ENCODE data around the gene TOM1. TPM values are rescaled to one million over a fixed set of nuclear protein-coding genes. Genes with fewer than 3 reads are reported as not detected.

The TOM1 gene
- total RNA-seq, 2 experiments from 2014 or later, result 211 to 219 TPM

DNA sequence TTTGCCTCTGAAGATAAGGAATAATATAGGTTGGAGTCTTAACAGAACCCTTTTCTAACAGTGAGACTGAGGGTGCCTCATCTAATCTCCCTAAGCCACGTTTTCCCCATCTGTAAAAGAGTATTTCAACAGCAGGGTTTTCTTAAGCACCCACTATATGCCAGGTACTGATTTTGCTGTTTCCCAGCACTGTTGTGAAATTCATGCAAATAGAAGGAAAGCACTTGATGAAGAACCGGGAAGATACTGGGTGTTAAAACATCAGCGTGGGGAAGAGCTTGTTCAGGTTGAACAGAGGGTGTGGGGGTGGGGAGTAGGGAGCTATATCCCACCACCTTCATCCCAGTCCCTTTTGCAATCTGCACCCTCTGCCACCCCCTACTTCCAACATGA lies 84.0 kb downstream of the TOM1 start:
- ATAC-seq (ENCODE audit: poor library complexity) (no peak), DNase-seq (no peak)
- H3K36me3 Mint-ChIP-seq (ENCODE audit: low read depth), result no peaks in the 10 kb centered on the region
- Histone ChIP-seq H3K36me3 (ENCODE audit: insufficient read depth, low read length) (no peaks in the 10 kb centered on the region), H3K4me3 (ENCODE audit: low read length) (no peak overlapping the region), H3K27ac (ENCODE audit: low read depth in 1 of 2, low read length in 2 of 2) (no peak overlapping the region), H3K27me3 (ENCODE audit: control insufficient read depth in 1 of 2, insufficient read depth in 2 of 2, low read length in 2 of 2) (peaks cover 34 to 36% of the 10 kb centered on the region in 2 experiments), H3K4me1 (ENCODE audit: insufficient read depth, low read length) (peaks cover 12% of the 10 kb centered on the region), H3K9me3 (ENCODE audit: control insufficient read depth in 1 of 2, insufficient read depth in 1 of 2, low read length in 2 of 2) (no peaks in the 10 kb centered on the region)
- no peak overlapping the region for H3K4me3 Mint-ChIP-seq
- TF ChIP-seq, protein P1, sequence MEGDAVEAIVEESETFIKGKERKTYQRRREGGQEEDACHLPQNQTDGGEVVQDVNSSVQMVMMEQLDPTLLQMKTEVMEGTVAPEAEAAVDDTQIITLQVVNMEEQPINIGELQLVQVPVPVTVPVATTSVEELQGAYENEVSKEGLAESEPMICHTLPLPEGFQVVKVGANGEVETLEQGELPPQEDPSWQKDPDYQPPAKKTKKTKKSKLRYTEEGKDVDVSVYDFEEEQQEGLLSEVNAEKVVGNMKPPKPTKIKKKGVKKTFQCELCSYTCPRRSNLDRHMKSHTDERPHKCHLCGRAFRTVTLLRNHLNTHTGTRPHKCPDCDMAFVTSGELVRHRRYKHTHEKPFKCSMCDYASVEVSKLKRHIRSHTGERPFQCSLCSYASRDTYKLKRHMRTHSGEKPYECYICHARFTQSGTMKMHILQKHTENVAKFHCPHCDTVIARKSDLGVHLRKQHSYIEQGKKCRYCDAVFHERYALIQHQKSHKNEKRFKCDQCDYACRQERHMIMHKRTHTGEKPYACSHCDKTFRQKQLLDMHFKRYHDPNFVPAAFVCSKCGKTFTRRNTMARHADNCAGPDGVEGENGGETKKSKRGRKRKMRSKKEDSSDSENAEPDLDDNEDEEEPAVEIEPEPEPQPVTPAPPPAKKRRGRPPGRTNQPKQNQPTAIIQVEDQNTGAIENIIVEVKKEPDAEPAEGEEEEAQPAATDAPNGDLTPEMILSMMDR (IDR thresholded peaks at IDR 0.05), result no peak
- no peaks in the 10 kb centered on the region for H3K9me3 Mint-ChIP-seq
- ChIA-PET POLR2A (no interaction called here), CTCF (no interaction called here)
- no peaks in the 10 kb centered on the region for H3K4me1 Mint-ChIP-seq (ENCODE audit: low read depth)
- H3K27me3 Mint-ChIP-seq, result peaks cover 35% of the 10 kb centered on the region
- intact Hi-C loops (cut with DNase I, micrococcal nuclease), result no loop called here
- H3K27ac Mint-ChIP-seq, result no peak overlapping the region

DNA sequence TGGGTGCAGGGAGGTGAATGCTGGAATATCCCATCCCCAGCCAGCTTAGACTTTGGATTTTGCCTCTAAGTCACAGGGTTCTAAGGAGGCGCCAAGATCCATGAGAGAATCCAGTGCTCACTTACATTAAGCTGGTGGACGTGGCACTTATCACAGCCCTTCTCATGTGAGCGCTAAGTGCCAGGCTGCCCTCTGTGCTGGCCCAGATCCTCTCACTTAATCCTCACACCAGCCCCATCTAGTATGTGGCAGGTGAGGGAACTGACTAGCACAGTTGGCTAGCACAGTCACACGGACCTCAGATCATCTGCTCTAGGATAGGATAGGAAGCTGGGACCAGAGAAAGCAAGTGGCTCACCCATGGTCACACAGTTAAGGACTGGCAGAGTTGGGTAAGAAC lies 84.8 kb downstream of the TOM1 start:
- Histone ChIP-seq H3K27me3 (ENCODE audit: control insufficient read depth in 1 of 2, insufficient read depth in 2 of 2, low read length in 2 of 2) (peaks cover 34 to 36% of the 10 kb centered on the region in 2 experiments), H3K4me3 (ENCODE audit: low read length) (no peak overlapping the region), H3K9me3 (ENCODE audit: control insufficient read depth in 1 of 2, insufficient read depth in 1 of 2, low read length in 2 of 2) (no peaks in the 10 kb centered on the region), H3K4me1 (ENCODE audit: insufficient read depth, low read length) (peaks cover 12% of the 10 kb centered on the region), H3K36me3 (ENCODE audit: insufficient read depth, low read length) (no peaks in the 10 kb centered on the region), H3K27ac (ENCODE audit: low read depth in 1 of 2, low read length in 2 of 2) (no peak overlapping the region)
- TF ChIP-seq, protein P1 (IDR thresholded peaks at IDR 0.05), result no peak
- POLR2A ChIA-PET, result no interaction called here
- DNase-seq, result no peak
- Mint-ChIP-seq H3K4me3 (no peak overlapping the region), H3K27me3 (peaks cover 35% of the 10 kb centered on the region), H3K36me3 (ENCODE audit: low read depth) (no peaks in the 10 kb centered on the region), H3K27ac (no peak overlapping the region), H3K4me1 (ENCODE audit: low read depth) (no peaks in the 10 kb centered on the region), H3K9me3 (no peaks in the 10 kb centered on the region)
- ATAC-seq (ENCODE audit: poor library complexity), result no peak
- intact Hi-C loops (cut with DNase I, micrococcal nuclease), result no loop called here
- CTCF ChIA-PET, result interaction anchor here (0.6 kb wide), 1 partner anchor 136 kb away, joined by 3 read pairs; no protein-coding TSS in a partner anchor

DNA sequence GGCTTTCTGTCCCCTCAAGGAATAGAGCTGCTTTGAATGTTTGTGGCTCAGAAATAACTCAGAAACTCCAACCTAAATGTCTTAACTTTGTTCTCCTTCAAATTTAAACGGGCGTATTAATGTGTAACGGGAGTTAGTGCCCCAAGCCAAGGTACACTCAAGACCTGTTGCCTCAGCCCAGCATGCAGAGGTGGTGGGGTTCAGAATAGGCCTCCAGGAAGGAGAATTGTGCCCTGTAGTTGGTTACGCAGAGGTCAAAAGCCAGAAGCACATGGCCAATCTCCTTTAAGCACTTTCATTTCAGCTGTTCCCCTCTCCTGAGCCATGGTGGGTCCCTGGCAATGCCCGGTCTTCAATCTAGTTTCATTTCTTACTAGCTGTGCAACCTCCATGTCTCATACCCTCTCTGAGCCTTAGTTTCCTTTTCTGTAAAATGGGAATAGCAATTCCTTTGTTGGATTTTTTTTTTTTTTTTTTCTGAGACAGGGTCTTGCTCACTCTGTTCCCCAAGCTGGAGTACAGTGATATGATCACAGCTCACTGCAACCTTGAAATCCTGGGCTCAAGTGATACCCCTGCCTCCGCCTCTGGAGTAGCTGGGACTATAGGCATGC lies 85.4 kb downstream of the TOM1 start:
- TF ChIP-seq, protein P1 (IDR thresholded peaks at IDR 0.05), result no peak
- Histone ChIP-seq H3K36me3 (ENCODE audit: insufficient read depth, low read length) (no peaks in the 10 kb centered on the region), H3K4me1 (ENCODE audit: insufficient read depth, low read length) (peaks cover 12% of the 10 kb centered on the region), H3K4me3 (ENCODE audit: low read length) (no peak overlapping the region), H3K27ac (ENCODE audit: low read depth in 1 of 2, low read length in 2 of 2) (no peak overlapping the region), H3K27me3 (ENCODE audit: control insufficient read depth in 1 of 2, insufficient read depth in 2 of 2, low read length in 2 of 2) (peaks cover 32 to 36% of the 10 kb centered on the region in 2 experiments), H3K9me3 (ENCODE audit: control insufficient read depth in 1 of 2, insufficient read depth in 1 of 2, low read length in 2 of 2) (no peaks in the 10 kb centered on the region)
- Mint-ChIP-seq H3K4me1 (ENCODE audit: low read depth) (no peaks in the 10 kb centered on the region), H3K27me3 (peaks cover 35% of the 10 kb centered on the region), H3K36me3 (ENCODE audit: low read depth) (no peaks in the 10 kb centered on the region), H3K9me3 (no peaks in the 10 kb centered on the region), H3K27ac (no peak overlapping the region), H3K4me3 (no peak overlapping the region)
- no peak for DNase-seq
- ChIA-PET CTCF (interaction anchor here (0.6 kb wide), 1 partner anchor 137 kb away, joined by 3 read pairs; no protein-coding TSS in a partner anchor), POLR2A (no interaction called here)
- no peak for ATAC-seq (ENCODE audit: poor library complexity)
- intact Hi-C loops (cut with DNase I, micrococcal nuclease), result no loop called here

Measured in CD4-positive, alpha-beta T cell (primary cell).